Testis (tissue), 3 donors: ENCODE data around the gene PDZD7. TPM values are rescaled to one million over a fixed set of nuclear protein-coding genes. Genes with fewer than 3 reads are reported as not detected.
A peak's percentile ranks its signal among the peaks of the same experiment; 100 is the strongest.

ENCODE experiments used
- DNase-seq: peaks from one replicate; pipeline ENCODE4 v3.0.0-alpha.2; 2019
- H3K27ac ChIP-seq, 2 donors: fragments of 200-600 bp; sonication (generic); one replicate each; pipeline ENCODE4 v1.5.1; 2019
- H3K27me3 ChIP-seq: fragments of 200-600 bp; sonication (generic); one replicate; pipeline ENCODE4 v1.5.1; 2019
- H3K36me3 ChIP-seq: fragments of 200-600 bp; sonication (generic); one replicate; pipeline ENCODE4 v1.5.1; 2017; ENCODE audit warnings: low read depth; ENCODE audit errors: missing control alignments
- H3K4me1 ChIP-seq: fragments of 200-600 bp; sonication (generic); one replicate; pipeline ENCODE4 v1.5.1; 2019
- H3K4me3 ChIP-seq, 2 donors: fragments of 200-600 bp; sonication (generic); one replicate each; pipeline ENCODE4 v1.5.1; 2017 to 2019
- H3K9me3 ChIP-seq: fragments of 200-600 bp; sonication (generic); one replicate; pipeline ENCODE4 v1.5.1; 2017
- POLR2A ChIP-seq: fragments of 450-650 bp; IDR thresholded peaks from one replicate; pipeline ENCODE4 v1.6.1; 2017; ENCODE audit warnings: antibody characterized with exemption, mild to moderate bottlenecking, moderate library complexity
- WGBS, 2 donors: methylation state at CpG; one replicate each; pipeline ENCODE4 v1.1.5; 2018; 5-methylcytosine and 5-hydroxymethylcytosine counted together
- intact Hi-C: fragments of 100-400 bp; cut with DNase I; formaldehyde crosslinking; loops from one replicate; pipeline ENCODE4 v1.15.1; 2023; ENCODE audit warnings: low total_unique reads
- polyA plus RNA-seq: library from polyadenylated mRNA; stranded (reverse); fragments of 350-450 nt; fragmentation: Illumina TruSeq; extraction: RNeasy Lipid Tissue Mini Kit (QIAGEN cat#74804); gene quantifications from one replicate; pipeline ENCODE4 v1.2.3, GENCODE V29; 2014; ENCODE audit warnings: low read depth, low replicate concordance; ENCODE audit not compliant: insufficient read depth
- total RNA-seq, 2 donors: library from RNA; depleted of rRNA; stranded (reverse); fragments of >200 nt; gene quantifications; one replicate each; pipeline ENCODE4 v1.2.3, GENCODE V29; 2016
- TF ChIP-seq, protein P1 (sequence below), 3 experiments: fragments of 450-650 bp in 2 of 3; fragments of 200-600 bp in 1 of 3; sonication (generic) in 1 of 3; IDR thresholded peaks; one replicate each; pipeline ENCODE4 v1.5.1; 2016 to 2019; ENCODE audit warnings: antibody characterized with exemption in 3 of 3, mild to moderate bottlenecking in 2 of 3, moderate library complexity in 1 of 3

The PDZD7 gene
- total and polyA plus RNA-seq, 3 donors from 2014 or later = 1.6 to 3.5 (median 2.2) TPM

DNA sequence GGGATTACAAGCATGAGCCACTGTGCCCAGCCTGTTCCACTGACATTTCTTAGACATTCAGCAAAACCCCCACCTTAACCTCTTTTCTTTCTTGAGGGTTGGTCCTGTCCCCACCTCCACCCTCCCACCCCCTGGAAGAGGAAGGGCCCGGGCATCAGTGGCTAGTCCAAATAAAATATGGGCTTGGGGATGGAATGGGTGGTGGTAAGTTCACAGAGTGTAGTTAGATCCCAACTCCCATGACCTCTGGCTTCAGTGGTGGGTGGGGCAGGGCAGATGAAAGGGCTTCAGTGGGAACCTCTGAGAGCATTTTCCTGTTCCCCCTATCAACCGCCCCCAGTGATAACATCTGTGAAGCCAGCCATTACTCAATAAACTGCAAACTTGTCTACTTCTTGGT is 9.9 kb upstream of the PDZD7 start:
- H3K4me3 ChIP-seq = no peak overlapping the region
- 46 to 52% methylated on average over 2 of the region's 2 CpGs for WGBS, 2 donors
- no peaks in the 10 kb centered on the region for H3K27me3 ChIP-seq
- H3K4me1 ChIP-seq = peaks cover 22% of the 10 kb centered on the region
- peak overlapping the region; percentile 45 to 88 for H3K27ac ChIP-seq
- H3K36me3 ChIP-seq = no peaks in the 10 kb centered on the region
- no peak for TF ChIP-seq POLR2A
- TF ChIP-seq, protein P1, sequence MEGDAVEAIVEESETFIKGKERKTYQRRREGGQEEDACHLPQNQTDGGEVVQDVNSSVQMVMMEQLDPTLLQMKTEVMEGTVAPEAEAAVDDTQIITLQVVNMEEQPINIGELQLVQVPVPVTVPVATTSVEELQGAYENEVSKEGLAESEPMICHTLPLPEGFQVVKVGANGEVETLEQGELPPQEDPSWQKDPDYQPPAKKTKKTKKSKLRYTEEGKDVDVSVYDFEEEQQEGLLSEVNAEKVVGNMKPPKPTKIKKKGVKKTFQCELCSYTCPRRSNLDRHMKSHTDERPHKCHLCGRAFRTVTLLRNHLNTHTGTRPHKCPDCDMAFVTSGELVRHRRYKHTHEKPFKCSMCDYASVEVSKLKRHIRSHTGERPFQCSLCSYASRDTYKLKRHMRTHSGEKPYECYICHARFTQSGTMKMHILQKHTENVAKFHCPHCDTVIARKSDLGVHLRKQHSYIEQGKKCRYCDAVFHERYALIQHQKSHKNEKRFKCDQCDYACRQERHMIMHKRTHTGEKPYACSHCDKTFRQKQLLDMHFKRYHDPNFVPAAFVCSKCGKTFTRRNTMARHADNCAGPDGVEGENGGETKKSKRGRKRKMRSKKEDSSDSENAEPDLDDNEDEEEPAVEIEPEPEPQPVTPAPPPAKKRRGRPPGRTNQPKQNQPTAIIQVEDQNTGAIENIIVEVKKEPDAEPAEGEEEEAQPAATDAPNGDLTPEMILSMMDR (IDR thresholded peaks at IDR 0.05) = no peak
- intact Hi-C loops = no loop called here
- DNase-seq = no peak
- H3K9me3 ChIP-seq = no peaks in the 10 kb centered on the region

DNA sequence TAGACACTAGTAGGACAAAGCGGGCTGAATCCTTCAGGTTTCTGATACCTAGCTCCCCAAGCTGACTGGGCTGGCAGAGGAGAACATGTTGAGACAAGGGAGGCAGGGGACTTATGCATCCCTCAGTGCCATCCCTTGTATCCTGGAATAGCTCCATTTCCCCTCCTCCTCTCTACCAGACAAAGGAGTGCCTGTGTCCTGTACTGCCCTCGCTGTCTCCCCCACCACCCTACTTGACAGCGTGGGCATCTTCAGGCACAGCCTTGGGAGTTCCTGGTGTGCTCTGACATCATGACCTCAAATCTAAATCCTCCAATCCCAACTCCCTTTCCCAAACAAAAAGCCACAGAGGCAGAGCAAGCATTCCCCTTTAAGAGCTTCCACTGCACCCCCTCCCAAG is 9.1 kb upstream of the PDZD7 start:
- 66 to 86% methylated on average over 3 of the region's 3 CpGs for WGBS, 2 donors
- Histone ChIP-seq H3K27me3 (no peaks in the 10 kb centered on the region), H3K4me3 (no peak overlapping the region), H3K4me1 (peaks cover 22% of the 10 kb centered on the region), H3K9me3 (no peaks in the 10 kb centered on the region), H3K36me3 (no peaks in the 10 kb centered on the region), H3K27ac (peak overlapping the region; percentile 45 to 88)
- intact Hi-C loops = no loop called here
- DNase-seq = peak; percentile 83
- TF ChIP-seq, protein P1 (IDR thresholded peaks at IDR 0.05) = no peak
- TF ChIP-seq POLR2A = no peak

GRCh38 chr10:101038484-101038883 is 7.6 kb upstream of the PDZD7 start:
- no peaks in the 10 kb centered on the region for H3K36me3 ChIP-seq

GRCh38 chr10:101036726-101037125 is 5.8 kb upstream of the PDZD7 start:
- Histone ChIP-seq H3K4me3 (no peak overlapping the region), H3K9me3 (no peaks in the 10 kb centered on the region), H3K27ac (no peak overlapping the region), H3K36me3 (no peaks in the 10 kb centered on the region), H3K4me1 (peaks cover 13% of the 10 kb centered on the region), H3K27me3 (no peaks in the 10 kb centered on the region)
- no peak for DNase-seq
- intact Hi-C loops = no loop called here
- TF ChIP-seq, protein P1 (IDR thresholded peaks at IDR 0.05) = no peak
- TF ChIP-seq POLR2A = no peak
- 72 to 77% methylated on average over 2 to 5 of the region's 7 CpGs for WGBS, 2 donors

More at GRCh38 chr10:101038484-101038883, 7.6 kb upstream of the PDZD7 start:
- no peak for DNase-seq
- H3K27ac ChIP-seq = no peak overlapping the region
- no peaks in the 10 kb centered on the region for H3K27me3 ChIP-seq
- WGBS, 2 donors = 73 to 83% methylated on average over 5 of the region's 5 CpGs
- peaks cover 18% of the 10 kb centered on the region for H3K4me1 ChIP-seq
- no peak overlapping the region for H3K4me3 ChIP-seq
- TF ChIP-seq, protein P1 (IDR thresholded peaks at IDR 0.05) = no peak
- no peak for TF ChIP-seq POLR2A
- intact Hi-C loops = no loop called here
- H3K9me3 ChIP-seq = no peaks in the 10 kb centered on the region

DNA sequence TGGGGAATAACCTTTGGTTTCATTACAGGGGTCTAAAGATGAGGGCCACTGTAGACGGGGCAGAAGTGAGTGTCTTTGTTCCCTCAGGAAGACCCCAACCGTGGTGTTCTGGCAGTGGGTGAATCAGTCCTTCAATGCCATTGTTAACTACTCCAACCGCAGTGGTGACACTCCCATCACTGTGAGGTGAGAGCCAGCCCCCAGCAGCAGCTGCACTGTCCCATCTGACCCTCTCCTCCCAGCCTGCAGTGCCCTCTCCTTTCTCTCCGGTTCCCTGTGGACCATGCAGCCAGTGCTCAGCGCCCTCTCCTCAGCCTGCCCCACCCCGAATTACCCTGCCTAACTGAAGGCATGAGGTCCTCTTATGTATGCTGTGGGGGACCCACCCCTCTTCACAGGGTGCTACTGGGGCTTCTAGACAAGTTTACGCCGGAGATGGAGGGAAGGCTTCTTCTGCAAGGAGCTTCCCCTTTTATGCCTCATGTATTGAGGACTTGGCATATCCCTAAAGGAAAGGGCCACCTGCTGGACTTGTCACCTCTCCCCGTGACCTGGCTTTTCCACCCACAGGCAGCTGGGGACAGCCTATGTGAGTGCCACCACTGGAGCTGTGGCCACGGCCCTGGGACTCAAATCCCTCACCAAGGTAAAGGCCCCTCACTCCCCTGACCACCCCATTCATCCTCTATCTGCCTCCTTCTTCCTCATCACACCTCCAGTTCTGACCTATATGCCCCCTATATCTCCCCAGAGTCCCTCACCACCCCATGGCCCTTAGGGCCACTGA is 5.2 kb upstream of the PDZD7 start:
- no peak for TF ChIP-seq POLR2A
- TF ChIP-seq, protein P1 (IDR thresholded peaks at IDR 0.05) = no peak
- H3K36me3 ChIP-seq = no peaks in the 10 kb centered on the region
- 87 to 88% methylated on average over 10 of the region's 10 CpGs for WGBS, 2 donors

More for the DNA sequence above, 5.2 kb upstream of the PDZD7 start:
- Histone ChIP-seq H3K27ac (no peak overlapping the region), H3K4me1 (peaks cover 9% of the 10 kb centered on the region), H3K9me3 (no peaks in the 10 kb centered on the region), H3K4me3 (no peak overlapping the region), H3K27me3 (no peaks in the 10 kb centered on the region)
- intact Hi-C loops = no loop called here
- DNase-seq = no peak
